ENCODE results near the gene ACER1.

The ACER1 gene

DNA sequence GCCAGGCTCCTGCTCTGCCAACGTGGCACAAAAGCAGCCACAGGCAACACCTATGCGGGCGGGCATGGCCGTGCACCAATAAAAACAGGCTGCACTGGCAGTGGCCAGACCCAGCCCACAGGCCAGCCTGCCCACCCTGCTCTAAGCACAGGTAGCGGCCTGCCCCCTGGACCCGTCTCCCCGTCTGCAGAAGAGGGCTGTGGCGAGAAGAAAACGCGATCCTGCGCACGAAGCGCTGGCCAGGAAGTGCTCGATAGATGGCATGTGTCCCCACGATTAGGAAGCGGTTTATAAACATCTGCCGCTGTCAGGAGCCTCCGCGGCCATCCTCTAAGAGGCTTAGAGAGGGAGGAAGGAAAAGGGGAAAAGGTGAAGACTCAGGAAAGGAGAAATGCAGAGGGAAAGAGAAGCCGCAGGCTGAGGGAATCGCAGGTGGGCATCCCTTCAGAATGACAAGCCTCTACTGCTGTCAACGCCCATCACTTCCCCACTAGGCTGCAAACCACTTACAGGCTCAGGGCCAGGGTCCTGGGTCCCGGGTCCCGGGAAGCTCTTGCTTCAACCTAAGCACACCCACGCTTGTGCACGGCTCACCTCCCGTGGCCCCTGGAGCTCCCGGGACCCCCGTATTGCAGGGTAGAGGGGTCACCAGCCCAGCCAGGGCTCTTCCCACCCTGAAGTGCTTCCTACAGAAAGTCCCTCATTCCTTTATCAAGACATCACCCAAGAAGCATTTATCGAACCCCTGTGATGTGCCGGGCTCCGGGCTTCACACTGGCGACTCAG, 64.1 kb downstream of the ACER1 start:
- peaks cover 25% of the 10 kb centered on the region for H3K4me1 Mint-ChIP-seq
- H3K4me3 Mint-ChIP-seq: no peak overlapping the region
- no peaks in the 10 kb centered on the region for H3K27me3 Mint-ChIP-seq
- peaks cover 6% of the 10 kb centered on the region for H3K36me3 Mint-ChIP-seq
- H3K9me3 Mint-ChIP-seq: no peaks in the 10 kb centered on the region
- H3K27ac Mint-ChIP-seq: no peak overlapping the region

DNA sequence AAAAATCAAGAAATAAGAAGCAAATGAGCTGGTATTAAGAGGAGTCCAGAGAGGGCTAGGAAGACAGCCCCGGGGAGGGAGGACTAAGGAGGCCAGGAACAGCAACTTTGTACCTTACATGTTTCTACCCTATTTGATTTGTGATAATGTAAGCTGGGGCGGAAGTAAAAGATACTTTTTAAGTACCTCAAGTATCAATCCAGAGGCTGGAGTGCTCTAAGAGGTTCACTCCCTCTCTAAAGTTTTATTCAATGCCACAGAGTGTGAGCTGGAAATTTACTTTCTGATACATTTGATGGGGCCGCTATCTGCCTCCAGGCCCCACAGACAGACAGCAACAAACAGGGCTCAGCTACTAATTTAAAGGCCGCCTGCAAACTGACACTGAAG, 65.0 kb downstream of the ACER1 start:
- H3K27ac Mint-ChIP-seq: peak overlapping the region; percentile 47
- no peak overlapping the region for H3K4me3 Mint-ChIP-seq
- H3K27me3 Mint-ChIP-seq: no peaks in the 10 kb centered on the region
- peaks cover 18% of the 10 kb centered on the region for H3K4me1 Mint-ChIP-seq
- H3K36me3 Mint-ChIP-seq: peaks cover 6% of the 10 kb centered on the region
- H3K9me3 Mint-ChIP-seq: no peaks in the 10 kb centered on the region

DNA sequence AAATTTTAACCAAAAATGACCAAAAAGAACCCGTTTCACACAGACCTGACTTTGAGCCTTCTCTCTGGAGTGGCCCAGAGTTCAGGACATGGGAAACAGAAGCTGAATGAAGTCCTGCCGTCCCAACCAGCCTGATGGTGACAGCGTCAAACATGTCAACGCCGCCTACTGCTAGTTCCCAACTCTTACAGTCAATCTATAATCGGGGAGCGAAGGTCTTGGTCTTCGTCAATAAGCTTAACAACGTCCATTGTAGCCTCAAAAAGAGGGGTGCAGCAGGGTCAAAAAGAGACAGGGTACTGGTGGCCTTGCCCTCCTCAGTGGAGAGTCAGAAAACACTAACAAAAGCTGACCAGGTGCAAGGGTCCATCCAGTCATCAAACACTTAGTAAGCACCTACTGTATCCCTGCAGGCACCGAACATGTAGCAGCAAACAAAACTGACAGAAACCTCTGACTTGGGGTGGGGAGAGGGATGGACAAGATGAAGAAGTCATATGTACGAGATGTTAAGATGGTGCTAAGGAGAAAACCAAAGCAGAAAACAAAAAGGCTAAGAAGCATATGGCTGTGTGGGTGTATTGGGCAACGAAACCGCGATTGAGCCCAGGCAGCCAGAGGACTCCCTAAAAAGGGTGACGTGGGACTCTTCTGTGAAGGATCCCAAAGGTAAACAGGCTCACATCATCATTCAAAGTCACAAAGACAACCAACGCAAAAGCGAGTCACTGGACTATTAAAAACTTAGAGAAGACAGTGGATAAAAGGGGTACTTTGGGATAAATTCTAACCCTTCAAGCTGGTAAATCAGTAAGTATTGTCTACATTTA, 65.6 kb downstream of the ACER1 start:
- H3K27ac Mint-ChIP-seq: peak overlapping the region; percentile 47
- peaks cover 19% of the 10 kb centered on the region for H3K4me1 Mint-ChIP-seq
- no peaks in the 10 kb centered on the region for H3K9me3 Mint-ChIP-seq
- H3K27me3 Mint-ChIP-seq: no peaks in the 10 kb centered on the region
- no peak overlapping the region for H3K4me3 Mint-ChIP-seq
- H3K36me3 Mint-ChIP-seq: peaks cover 8% of the 10 kb centered on the region

DNA sequence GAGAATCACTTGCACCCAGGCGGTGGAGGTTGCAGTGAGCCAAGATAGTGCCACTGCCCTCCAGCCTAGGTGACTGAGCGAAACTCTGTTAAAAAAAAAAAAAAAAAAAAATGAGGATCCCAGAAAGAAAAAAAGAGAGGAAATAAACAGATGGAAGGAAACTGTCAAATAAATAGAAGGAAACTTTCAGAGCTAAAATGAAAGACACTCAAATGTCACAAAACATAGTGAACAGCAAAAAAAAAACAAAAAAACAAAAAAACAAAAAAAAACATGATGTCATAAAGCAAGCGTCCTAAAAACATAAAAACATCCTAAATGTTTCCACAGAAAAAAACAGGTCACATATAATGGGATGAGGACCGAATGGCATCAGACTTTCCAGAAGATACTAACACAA, 68.6 kb downstream of the ACER1 start:
- H3K4me3 Mint-ChIP-seq: no peak overlapping the region
- peaks cover 2% of the 10 kb centered on the region for H3K36me3 Mint-ChIP-seq
- H3K27ac Mint-ChIP-seq: no peak overlapping the region
- peaks cover 18% of the 10 kb centered on the region for H3K4me1 Mint-ChIP-seq
- H3K27me3 Mint-ChIP-seq: no peaks in the 10 kb centered on the region
- H3K9me3 Mint-ChIP-seq: no peaks in the 10 kb centered on the region

DNA sequence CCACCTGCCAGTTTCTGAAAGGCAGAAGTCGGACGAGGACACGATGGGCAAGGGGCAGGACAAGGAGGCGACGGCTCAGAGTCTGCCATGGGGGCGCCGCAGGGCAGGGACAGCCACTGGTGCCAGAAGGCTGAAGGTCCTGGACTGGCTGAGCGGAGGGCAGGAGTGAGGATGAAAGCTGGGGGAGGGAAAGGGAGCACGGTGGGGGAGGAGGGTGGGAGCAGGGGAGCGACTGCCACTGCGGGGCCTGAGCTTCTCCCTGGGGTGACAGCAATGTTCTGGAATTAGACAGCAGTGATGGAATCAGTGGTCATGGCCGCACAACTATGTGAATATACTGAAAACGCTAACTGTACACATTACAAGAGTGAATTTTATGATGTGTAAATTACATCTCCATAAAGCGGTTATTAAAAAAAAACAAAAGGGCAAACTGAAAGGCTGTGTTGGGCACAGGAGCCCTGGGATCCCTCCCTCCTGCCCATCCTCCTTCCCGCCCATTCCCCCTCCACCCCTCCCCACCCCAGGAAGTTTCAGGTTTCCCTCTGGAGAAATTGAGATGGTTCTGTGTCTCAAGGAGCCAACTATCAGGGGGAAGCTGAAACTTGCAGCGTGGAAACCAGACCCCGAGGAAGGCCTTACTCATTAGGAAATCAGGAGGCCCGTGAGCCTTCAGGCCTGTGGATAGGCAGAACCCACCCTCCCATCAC, 69.5 kb downstream of the ACER1 start:
- no peaks in the 10 kb centered on the region for H3K27me3 Mint-ChIP-seq
- H3K27ac Mint-ChIP-seq: no peak overlapping the region
- no peaks in the 10 kb centered on the region for H3K9me3 Mint-ChIP-seq
- no peak overlapping the region for H3K4me3 Mint-ChIP-seq
- H3K36me3 Mint-ChIP-seq: peaks cover 4% of the 10 kb centered on the region
- peaks cover 18% of the 10 kb centered on the region for H3K4me1 Mint-ChIP-seq

DNA sequence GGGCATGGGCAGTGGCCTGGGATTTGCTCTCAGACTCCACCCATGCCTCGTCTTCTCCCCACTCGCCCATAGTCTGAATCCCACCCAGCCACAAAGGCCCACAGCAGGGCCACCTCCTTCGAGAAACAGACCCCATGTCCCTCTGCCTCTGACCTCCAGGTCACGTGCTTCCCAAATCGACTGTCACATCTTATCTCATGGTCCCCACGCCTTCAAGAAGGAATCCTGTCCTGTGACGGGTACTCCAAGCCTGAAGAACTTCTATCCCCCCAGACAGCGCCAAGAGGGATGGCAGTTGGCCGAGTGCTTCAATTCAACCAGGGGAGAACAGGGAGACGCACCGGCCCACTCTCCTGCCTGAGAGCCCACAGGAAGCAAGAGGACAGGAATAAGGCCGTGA, 70.1 kb downstream of the ACER1 start:
- Mint-ChIP-seq H3K27ac (no peak overlapping the region), H3K4me1 (peaks cover 20% of the 10 kb centered on the region), H3K36me3 (peaks cover 4% of the 10 kb centered on the region), H3K4me3 (peak overlapping the region; percentile 55), H3K9me3 (no peaks in the 10 kb centered on the region), H3K27me3 (no peaks in the 10 kb centered on the region)

DNA sequence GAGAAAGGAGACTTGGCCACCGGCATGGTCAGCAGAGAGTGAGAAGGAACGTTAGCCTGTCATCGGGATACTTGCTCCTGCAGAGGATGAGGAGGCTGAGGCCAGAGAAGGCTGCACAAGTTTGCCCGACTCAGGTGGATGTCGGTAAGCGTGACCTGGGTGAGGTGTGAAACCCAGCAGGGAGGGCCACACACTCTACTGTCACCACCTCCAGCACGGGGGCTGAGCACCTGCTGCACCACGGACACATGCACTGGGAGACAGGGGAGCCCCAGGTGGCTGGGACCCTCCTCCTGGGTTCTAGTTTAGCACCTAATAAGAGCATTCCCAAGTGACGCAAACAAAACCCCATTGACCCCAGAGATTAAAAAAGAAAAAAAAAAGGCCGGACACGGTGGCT, 70.9 kb downstream of the ACER1 start:
- Mint-ChIP-seq H3K4me1 (peaks cover 25% of the 10 kb centered on the region), H3K27ac (no peak overlapping the region), H3K9me3 (no peaks in the 10 kb centered on the region), H3K36me3 (peaks cover 4% of the 10 kb centered on the region), H3K4me3 (no peak overlapping the region), H3K27me3 (no peaks in the 10 kb centered on the region)

DNA sequence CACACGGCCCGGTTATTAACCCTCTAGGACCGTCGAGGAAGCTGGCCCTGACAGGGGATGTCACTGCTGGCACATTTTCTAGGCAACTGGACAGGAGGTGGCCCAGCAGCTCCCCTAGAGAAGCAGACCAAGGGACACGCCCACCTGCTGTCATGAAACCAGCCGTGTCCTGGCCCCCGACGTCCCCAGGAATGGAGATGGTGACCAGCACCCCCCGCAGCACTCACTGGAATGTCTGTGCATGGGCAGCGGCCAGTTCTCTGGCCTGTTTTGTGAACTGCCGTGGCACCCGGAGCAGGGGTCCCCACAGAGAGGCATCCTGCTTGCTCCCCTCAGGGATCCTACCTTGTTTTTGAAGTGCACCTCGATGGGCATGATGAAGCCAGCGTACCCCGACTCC, 71.5 kb downstream of the ACER1 start:
- Mint-ChIP-seq H3K27me3 (no peaks in the 10 kb centered on the region), H3K36me3 (peaks cover 7% of the 10 kb centered on the region), H3K27ac (no peak overlapping the region), H3K9me3 (no peaks in the 10 kb centered on the region), H3K4me3 (no peak overlapping the region), H3K4me1 (peaks cover 27% of the 10 kb centered on the region)

DNA sequence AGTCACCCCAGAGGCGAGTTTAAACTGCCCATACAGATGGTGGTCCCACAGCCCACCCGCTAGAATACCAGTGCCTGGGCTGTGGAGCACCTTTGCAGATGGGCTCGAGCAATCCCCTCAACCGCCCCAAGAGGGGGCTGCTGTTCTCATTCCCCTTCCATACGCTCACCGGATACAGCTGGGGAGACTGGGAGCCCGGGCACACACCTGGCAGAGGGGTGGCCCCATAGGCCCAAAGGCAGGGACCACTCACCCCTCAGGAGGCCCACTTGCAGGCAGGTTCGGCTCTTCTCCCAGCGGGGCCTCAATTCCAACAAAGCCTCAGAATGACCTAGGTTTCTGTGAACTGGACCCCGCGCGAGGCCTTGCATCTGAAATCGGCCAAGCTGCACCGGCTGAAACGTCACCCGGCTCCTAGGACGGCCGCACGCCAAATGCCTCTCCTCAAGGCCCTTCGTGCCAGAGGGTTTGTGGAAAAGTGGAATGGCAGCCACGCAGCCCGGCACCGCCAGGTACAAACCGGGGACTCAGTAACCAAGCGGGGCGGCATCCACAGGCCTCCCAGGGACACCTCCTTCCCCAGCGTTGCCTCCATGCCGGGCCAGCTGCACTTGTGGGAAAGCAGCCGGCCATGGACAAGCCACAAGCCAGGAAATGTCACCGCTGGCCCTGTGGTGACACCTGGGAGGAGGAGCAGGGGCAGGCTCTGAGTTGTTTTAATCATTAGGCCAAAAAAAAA, 72.3 kb downstream of the ACER1 start:
- Mint-ChIP-seq H3K9me3 (no peaks in the 10 kb centered on the region), H3K4me1 (peaks cover 27% of the 10 kb centered on the region), H3K4me3 (no peak overlapping the region), H3K36me3 (peaks cover 10% of the 10 kb centered on the region), H3K27me3 (no peaks in the 10 kb centered on the region), H3K27ac (no peak overlapping the region)

DNA sequence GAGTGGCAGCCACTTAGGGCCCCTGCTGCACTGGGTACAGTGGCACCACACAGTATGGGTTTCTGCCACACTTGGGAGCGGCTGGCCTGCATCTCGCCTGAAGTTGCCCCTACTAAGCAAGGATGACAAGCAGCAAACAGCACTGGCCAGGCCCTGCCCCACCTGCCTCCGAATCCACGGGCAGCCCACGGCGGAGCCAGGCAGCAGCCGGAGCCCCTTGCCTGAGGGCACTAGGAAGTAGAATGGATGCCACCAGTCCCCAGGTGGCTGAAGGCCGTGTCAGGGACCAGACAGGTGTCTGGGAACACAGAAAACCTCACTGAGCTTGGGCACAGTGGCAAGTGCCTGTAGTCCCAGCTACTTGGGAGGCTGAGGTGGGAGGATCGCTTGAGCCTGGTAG, 73.0 kb downstream of the ACER1 start:
- Mint-ChIP-seq H3K4me1 (peaks cover 27% of the 10 kb centered on the region), H3K4me3 (no peak overlapping the region), H3K27ac (no peak overlapping the region), H3K9me3 (no peaks in the 10 kb centered on the region), H3K36me3 (peaks cover 10% of the 10 kb centered on the region), H3K27me3 (no peaks in the 10 kb centered on the region)

DNA sequence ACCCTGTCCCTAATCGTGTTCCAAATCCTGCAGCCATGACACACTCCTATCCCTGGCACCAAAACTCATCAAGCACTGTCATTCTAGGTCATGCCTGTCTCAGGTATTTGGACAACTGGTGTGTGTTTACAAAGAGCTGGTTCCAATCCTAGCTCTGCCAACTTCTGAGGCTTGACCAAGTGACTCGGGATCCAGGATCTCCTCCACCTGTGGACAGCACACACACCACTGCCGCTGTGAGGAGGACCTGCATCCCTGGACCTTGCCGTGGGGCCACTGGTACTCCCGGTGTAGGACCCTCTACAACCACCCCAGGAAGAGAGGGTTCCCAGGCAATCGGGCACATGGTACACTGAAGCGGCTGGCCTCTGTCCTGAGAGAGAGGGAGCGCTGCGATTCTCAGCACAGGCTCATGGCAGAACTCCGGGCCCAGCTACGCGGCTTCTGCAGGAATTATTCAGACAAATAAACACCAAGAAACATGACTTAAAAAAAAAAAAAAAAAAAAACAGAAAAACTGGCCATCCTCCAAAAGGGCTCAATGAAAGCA, 74.0 kb downstream of the ACER1 start:
- Mint-ChIP-seq H3K9me3 (no peaks in the 10 kb centered on the region), H3K36me3 (peaks cover 10% of the 10 kb centered on the region), H3K4me1 (peaks cover 33% of the 10 kb centered on the region), H3K27me3 (no peaks in the 10 kb centered on the region), H3K27ac (no peak overlapping the region), H3K4me3 (no peak overlapping the region)

DNA sequence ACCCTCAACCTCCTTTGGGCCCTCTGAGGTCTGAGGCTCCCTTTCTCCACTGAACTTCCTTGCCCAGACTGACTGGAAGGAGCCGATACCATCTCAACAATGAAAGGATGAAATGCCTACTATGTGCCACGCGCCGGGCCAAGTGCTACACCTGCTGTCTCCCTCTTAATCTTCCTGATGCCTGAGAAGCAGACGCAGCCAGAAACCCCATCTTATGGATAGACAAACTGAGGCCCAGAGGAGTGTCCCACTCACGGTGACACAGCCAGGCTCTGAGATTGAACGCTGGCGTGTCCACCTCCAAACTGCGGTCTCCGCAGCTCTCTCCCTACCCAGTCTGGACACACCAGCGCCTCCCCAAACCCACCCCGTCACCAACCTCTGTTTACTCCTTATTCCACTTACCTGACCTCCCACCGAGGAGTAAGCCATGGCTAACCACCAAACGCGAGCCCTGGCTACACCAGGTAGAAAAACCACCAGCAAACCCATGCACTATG, 74.5 kb downstream of the ACER1 start:
- no peaks in the 10 kb centered on the region for H3K27me3 Mint-ChIP-seq
- peaks cover 10% of the 10 kb centered on the region for H3K36me3 Mint-ChIP-seq
- H3K4me1 Mint-ChIP-seq: peaks cover 34% of the 10 kb centered on the region
- no peak overlapping the region for H3K27ac Mint-ChIP-seq
- H3K4me3 Mint-ChIP-seq: no peak overlapping the region
- no peaks in the 10 kb centered on the region for H3K9me3 Mint-ChIP-seq
